ENCODE measurements around the gene AGO4.

DNA sequence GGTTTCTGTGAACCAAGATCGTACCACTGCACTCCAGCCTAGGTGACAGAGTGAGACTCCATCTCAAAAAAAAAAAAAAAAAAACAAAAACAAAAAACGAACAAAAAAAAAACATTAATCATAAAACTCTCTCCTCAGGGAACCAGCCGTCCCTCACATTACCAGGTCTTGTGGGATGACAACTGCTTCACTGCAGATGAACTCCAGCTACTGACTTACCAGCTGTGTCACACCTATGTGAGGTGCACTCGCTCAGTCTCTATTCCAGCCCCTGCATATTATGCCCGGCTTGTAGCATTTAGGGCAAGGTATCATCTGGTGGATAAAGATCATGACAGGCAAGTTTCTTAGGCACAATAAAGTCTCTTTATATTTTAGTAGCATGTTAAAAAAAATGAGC is 42.9 kb downstream of the AGO4 start:
- TF ChIP-seq POLR2AphosphoS5 (IDR thresholded peaks at IDR 0.05; ENCODE audit: low read depth, low read length): no peak
- TF ChIP-seq, protein P1, sequence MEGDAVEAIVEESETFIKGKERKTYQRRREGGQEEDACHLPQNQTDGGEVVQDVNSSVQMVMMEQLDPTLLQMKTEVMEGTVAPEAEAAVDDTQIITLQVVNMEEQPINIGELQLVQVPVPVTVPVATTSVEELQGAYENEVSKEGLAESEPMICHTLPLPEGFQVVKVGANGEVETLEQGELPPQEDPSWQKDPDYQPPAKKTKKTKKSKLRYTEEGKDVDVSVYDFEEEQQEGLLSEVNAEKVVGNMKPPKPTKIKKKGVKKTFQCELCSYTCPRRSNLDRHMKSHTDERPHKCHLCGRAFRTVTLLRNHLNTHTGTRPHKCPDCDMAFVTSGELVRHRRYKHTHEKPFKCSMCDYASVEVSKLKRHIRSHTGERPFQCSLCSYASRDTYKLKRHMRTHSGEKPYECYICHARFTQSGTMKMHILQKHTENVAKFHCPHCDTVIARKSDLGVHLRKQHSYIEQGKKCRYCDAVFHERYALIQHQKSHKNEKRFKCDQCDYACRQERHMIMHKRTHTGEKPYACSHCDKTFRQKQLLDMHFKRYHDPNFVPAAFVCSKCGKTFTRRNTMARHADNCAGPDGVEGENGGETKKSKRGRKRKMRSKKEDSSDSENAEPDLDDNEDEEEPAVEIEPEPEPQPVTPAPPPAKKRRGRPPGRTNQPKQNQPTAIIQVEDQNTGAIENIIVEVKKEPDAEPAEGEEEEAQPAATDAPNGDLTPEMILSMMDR (IDR thresholded peaks at IDR 0.05): no peak
- TF ChIP-seq, protein P2, sequence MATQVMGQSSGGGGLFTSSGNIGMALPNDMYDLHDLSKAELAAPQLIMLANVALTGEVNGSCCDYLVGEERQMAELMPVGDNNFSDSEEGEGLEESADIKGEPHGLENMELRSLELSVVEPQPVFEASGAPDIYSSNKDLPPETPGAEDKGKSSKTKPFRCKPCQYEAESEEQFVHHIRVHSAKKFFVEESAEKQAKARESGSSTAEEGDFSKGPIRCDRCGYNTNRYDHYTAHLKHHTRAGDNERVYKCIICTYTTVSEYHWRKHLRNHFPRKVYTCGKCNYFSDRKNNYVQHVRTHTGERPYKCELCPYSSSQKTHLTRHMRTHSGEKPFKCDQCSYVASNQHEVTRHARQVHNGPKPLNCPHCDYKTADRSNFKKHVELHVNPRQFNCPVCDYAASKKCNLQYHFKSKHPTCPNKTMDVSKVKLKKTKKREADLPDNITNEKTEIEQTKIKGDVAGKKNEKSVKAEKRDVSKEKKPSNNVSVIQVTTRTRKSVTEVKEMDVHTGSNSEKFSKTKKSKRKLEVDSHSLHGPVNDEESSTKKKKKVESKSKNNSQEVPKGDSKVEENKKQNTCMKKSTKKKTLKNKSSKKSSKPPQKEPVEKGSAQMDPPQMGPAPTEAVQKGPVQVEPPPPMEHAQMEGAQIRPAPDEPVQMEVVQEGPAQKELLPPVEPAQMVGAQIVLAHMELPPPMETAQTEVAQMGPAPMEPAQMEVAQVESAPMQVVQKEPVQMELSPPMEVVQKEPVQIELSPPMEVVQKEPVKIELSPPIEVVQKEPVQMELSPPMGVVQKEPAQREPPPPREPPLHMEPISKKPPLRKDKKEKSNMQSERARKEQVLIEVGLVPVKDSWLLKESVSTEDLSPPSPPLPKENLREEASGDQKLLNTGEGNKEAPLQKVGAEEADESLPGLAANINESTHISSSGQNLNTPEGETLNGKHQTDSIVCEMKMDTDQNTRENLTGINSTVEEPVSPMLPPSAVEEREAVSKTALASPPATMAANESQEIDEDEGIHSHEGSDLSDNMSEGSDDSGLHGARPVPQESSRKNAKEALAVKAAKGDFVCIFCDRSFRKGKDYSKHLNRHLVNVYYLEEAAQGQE (IDR thresholded peaks at IDR 0.05; ENCODE audit: insufficient read depth in 1 of 2, low read depth in 2 of 2, low read length in 1 of 2): no peak

Data from Panc1 (cell line).